Ureter (tissue), 1 donor: ENCODE data around the gene MYOF. TPM values are rescaled to one million over a fixed set of nuclear protein-coding genes. Genes with fewer than 3 reads are reported as not detected.
"Not testable (repeated sequence)": the region's sequence is repeated elsewhere in the genome, so short reads cannot be mapped to it uniquely, and the experiment has no call there.

ENCODE experiments used
- DNase-seq: peaks from one replicate; pipeline ENCODE4 v3.0.0-alpha.2; 2020; ENCODE audit warnings: low spot score
- total RNA-seq: library from RNA; stranded (reverse); gene quantifications from one replicate; pipeline ENCODE4 v1.2.4, GENCODE V29; 2023
- donor health status: DM: yes; HTN: yes; CAD: no.

MYOF gene
- total RNA-seq, 1 donor from 2014 or later: 339 TPM

DNA sequence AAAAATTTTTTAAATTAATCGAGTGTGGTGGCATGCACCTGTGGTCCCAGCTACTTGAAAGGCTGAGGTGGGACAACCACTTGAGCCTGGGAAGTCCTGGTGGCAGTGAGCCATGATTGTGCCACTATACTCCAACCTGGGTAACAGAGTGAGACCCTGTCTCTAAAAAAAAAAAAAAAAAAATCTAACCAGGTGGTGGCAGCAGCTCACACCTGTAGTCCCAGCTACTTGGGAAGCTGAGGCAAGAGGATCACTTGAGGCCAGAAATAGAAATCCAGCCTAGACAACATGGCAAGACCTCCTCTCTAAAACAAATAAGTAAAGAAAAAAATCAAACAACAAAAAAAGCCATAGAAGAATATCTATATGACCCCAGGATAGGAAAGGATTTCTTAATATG is 3.6 kb upstream of the MYOF start:
- DNase-seq: no peak

DNA sequence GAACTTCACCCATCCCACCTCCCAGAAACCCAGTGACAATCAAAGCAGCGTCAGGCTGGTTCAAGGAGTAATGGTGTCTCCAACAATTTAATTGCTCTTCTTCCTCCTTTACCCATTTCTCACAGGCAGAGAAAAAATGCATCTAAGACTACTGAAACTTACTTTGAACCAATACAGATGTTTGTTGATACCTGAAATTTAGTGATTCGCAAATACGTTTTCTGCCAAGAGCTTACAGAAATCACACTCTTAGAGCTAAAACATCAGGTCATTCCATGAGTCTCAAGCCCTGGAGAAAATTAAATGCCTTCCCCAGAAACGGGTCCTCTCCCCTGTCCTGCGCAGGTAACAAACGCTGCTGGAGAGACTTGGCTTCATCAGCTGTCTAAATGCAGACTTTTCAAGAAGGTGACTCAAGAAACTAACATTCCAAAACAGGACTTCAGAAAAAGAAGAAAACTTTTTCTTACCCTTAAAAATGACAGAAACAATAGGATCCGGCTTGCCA is 443 bp downstream of the MYOF start:
- DNase-seq: no peak

DNA sequence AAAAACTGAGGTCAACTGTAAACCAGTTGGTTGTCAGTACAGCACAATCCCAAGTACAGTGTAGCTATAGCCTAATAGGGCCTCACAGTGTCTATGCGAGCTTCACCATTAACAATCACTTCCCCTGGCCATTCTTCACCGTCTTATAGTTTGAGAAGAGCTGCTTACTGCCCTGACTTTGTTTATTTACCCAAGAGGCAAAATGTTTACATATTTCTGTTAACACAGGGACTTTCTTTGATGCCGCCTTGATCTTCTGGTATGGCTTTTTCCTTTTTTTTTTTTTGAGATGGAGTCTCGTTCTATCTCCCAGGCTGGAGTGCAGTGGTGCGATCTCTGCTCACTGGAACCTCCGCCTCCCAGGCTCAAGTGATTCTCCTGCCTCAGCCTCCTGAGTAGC is 3.3 kb downstream of the MYOF start:
- no peak for DNase-seq

DNA sequence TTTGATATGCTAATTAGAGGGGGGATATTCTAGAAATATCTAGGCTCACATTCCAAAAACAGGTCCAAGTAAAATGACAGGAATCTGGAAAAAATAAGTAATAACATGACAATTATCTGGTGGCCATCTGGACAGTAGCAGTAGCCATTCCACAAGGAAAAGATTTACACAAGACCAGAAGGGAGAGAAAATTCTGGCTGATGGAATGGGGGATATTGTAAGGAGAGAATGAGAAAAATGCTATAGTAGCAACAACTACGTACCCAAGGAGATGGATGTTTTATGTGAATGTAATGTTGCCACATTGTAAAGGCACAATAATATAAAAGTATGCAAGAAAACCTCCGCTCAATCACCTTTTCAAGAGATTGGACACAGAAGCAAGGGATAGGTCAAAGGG is 5.4 kb downstream of the MYOF start:
- DNase-seq: no peak

DNA sequence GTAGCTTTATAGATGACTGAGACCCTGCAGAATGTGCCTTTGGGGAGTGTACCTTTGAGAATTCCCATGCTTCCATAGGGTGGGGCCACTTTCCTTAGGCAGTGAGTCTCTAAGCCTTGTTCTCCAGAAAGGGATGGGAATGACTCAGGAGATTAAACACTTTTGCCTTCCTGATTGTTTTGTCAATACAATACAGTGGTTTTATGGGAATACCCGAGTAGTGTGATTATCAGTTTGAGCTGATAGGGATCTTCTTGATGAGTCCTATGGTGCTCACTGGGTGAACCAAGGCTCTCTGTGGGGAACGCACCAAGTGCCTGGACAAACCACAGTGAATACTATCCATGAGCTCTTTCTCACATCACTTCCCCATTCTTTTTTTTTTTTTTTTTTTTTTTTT is 6.3 kb downstream of the MYOF start:
- no peak for DNase-seq

DNA sequence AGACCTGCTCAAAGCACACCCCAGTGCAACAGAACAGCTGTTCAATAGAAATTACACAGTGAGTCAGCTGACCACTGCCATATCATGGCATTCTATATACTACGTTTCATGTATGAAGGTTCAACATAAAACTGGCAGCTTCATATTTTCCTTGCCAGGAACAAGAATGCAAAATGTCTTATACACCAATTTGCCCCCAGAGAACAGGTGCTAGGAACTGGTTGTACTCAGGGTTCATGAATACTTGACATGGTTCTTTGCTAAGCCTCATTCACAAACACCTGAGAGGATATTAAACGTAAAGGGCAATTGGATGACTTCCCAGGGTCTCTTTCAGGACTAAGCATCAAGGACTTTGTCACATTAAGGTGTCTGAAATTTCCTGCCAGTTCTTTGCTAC is 6.9 kb downstream of the MYOF start:
- DNase-seq: no peak

DNA sequence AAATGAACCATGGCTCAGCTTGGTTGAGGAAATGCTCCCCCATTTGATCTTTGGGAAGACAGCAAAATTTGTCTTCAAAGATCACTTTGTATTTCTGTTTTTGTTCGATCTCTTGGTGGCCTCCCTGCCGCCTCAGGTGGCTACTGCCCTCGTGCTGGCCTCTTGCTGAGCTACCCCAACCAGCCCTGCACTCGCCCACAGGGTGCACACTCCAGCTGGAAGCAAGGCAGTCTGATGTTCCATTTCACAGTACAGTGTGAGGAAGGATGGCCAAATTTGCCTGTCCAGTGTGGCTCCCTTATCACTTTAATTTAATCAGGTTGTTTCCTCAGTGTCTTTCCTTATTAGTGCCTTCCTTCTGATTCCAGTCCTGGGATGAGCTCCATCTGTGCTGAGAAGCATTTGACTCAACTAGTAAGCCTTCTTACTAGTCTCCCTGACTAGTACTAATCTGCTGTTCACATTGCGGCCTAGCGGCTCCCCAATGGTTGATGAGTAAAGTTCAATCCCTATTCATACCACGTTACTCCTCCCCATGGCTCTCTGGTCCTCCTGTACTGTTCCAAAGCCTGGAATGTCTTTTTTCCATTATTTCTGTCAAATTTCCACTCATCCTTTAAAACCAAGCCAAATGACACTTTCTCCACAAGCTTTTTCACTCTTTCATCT is 8.2 kb downstream of the MYOF start:
- no peak for DNase-seq

DNA sequence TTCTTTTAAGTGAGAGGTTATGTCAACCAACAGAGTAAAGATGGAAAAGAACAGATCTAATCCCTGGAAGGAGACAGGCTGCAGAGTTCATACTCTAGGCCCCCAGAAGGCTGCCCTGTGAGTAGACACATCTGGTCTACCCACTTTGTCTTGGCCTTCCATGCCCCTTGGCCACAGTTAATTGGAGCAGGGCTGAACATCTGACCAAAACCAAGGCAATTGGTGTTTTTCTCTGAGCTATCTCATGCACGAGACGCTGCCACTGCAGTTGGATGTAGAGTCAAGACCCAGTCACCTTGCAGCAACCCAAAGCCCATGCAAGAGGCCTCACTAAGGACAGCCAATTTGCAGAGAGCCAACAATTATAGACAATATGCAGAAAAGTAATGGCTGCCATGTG is 9.0 kb downstream of the MYOF start:
- DNase-seq: no peak

DNA sequence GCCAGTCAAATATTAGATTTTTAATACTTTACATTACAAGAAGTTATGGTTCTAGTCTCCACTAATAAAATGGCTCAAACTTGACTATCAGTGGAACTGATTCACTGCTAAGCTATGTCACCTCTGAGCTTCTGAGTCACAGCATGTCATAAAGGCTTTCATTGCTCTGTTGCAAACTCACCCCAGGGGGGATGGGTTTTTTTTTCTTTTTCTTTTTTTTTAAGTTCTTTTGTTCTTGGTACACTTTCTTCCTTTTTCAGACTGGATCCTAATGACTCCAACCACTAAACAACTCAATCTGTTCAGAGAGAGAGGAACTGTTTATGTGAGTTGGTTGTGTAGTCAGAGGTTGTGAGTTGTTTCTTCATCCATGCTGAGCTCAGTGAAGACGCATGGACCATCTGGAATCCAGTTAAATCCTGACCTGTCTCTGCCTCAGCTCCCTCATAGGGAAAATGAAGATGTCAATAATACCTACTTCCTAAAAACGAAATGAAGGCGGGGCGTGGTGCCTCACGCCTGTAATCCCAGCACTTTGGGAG is 11.0 kb downstream of the MYOF start:
- no peak for DNase-seq

DNA sequence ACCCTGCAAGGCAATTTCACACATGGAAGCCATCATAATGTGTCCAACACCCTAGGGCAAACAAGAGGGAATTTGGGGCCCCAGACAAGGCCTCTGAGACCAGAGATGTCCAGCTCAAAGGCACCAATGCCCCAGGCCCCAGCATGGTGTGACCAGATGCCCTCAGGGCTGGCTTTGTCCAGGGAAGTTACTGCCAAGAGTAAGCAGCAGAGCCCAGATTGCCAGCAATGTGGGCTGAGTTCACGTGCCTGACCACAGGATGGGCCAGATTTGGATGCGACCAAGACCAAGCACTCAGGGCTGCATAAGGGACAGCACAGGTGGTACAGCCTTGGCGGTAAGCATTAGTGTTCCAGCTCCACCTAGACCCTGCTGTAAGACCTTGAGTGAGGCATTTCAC is 12.7 kb downstream of the MYOF start:
- DNase-seq: no peak

DNA sequence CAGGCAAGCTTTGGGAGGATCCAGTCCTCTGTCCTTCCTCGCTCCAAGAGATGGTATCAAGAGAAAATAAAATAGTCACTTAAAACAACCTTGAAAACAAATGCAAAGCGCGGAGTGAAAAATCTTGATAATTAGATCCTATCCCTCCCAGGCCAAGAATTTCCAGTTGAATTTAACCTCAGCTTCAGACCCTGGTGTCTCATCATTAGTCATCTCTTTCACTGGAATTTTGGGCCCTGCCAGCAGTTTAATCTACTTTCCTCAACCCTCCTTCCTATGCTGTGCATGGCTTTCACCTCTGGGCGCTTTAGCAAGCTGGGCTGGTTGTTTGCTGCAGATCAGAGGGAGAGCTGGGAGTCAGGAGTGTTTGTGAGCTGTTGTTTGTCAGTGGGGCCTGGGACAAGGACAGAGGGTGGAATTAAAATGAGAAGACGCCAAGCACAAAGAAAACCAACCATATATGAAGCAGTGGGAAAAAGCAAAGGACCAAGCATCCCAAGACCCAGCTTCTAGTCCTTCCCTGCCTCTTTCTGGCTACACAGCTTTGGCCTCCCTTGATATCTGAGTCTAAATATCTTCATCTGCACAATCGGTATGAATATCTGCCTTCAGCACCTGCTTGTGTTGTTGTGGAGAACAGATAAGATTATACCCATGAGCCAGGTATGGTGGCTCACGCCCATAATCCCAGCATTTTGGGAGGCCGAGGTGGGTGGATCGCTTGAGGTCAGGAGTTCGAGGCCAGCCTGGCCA is 13.5 kb downstream of the MYOF start:
- no peak for DNase-seq

DNA sequence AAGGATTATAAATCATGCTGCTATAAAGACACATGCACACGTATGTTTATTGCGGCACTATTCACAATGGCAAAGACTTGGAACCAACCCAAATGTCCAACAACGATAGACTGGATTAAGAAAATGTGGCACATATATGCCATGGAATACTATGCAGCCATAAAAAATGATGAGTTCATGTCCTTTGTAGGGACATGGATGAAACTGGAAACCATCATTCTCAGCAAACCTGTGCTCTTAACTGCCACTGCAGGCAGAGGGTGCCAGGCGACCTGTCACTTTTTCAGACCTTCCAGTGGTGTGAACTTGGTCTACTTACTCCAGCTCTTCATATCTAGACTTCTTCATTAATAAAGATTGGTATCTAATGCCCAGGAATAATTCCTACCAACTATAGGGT is 14.5 kb downstream of the MYOF start:
- not testable (repeated sequence) for DNase-seq

DNA sequence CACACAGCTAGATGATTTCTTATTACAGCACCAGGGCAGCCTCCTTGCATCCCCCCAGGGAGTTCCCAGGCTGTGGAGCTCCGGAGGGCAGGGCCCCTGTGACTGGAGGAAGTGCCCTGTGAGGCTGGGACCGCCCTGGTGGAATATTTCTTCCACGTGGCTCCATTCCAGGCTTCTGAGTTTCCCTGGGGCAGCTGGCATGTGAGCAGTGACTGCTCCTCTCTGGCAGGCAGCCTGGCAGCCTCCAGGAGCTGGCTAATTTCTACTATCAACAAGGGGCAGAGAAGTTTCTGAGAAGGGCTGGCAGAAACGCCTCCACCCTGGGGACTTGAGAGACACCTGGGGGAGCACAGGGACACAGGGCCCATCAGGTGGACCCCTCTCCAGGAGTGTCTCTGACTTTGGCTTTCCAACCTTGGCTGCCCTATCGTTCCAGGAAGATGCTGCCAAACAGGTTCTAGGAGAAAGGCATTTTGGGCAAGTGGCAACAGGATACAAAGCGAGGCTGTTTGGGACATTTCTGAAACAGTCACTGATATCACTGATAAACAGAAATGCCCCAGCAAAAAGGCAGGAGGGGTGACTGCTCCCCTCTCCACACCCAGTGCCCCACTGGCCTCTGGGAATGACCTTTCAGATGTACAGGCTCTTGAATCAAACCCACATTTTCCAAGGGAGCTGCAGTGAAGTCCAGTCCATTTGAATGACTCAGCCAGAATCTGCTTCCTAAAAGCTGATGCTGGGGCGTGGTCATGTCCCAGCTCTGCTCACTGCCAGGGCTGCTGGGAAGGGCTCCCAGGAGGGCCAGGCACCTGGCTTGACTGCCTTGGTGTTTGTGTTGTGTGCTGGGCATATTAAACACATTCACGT is 16.1 kb downstream of the MYOF start:
- DNase-seq: peak; percentile 94

DNA sequence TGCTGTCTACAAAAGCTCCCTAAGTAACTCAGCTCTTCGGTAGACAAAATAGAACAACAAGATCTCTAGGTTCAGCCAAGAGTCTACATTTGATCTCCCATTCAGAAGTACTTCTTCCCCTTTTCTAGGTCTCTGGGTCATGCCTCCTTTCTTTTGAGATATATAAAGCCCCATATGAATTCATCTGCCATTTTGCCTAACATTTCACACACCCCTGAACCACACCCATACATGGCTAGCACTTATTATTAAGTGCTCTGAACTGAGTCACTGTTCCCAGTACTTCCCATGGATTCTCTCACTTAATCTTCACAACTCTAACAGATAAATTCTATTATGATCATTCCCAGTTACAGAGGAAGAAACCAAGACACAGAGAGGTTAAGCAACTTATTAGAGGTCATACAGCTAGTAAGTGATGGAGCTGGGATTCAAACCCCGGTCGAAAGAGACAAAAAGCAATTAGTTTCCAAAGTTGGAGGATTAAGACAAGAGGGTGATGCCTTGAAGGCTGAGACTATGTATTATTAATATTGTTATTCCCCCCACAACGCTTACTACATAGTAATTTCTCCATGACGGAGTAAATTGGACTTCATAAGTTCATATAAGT is 17.3 kb downstream of the MYOF start:
- no peak for DNase-seq

DNA sequence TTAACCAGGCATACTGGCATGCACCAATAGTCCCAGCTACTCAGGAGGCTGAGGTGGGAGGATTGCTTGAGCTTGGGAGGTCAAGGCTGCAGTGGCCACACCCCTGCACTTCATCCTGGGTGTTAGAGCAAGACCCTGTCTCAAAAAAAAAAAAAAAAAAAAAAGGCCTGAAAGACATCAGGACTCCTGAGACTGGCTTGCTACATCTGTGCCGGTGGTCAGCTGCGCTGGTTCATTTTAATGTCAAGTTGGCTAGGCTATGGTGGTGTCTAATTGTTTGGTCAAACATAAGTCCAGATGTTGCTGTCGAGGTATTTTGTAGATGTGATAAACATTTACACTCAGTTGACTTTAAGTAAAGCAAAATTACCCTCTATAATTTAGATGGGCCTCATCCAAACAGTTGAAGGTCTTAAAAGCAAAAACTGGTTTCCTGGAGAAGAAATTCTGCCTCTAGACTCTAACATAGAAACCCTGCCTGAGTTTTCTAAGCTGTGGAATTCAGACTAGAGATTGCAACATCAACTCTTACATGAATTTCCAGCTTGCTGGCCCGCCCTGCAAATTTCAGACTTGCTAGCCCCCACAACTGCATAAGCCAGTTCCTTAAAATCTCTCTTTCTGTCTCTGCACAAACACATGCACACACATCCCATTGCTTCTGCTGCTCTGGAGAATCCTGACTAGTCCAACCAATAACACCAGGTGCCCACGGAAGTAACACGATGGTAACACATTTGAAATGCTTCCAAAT is 18.2 kb downstream of the MYOF start:
- DNase-seq: no peak

DNA sequence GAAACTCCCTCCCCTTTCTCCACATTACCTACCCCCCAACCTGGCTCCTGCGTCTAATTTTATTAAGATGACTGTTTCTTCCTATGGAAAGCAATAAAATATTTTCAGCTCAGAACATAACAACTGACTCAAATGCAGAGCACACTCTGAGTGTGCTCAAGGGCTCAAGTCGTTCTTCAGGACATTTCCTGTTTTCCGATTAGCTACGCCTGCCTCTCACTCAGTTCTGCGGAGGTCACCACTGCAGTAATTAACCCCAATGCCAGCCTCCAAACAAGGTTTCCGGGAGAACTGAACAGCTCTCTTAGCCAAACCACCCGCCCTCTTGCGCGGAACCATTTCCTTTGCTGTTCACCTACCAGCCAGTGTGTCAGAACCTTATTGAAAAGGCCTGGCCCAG is 19.3 kb downstream of the MYOF start:
- DNase-seq: peak; percentile 57

DNA sequence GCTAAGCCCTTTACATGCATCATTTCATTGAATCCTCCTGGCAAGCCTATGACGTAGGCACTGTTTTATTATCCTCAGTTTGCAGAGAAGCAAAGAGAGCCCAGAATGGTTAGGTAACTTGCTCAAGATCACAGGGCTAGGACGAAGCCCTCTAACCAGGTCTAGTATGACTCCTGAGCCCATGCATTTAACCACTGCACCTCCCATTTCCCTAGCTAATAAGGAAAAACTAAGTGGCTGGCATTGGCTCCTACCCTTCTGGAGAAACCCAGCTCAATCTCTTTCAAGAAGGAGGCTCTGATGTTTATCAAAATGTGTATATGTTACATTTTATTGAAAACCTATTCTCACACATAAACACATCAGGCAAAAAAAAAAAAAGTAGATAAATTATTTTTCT is 19.8 kb downstream of the MYOF start:
- no peak for DNase-seq

DNA sequence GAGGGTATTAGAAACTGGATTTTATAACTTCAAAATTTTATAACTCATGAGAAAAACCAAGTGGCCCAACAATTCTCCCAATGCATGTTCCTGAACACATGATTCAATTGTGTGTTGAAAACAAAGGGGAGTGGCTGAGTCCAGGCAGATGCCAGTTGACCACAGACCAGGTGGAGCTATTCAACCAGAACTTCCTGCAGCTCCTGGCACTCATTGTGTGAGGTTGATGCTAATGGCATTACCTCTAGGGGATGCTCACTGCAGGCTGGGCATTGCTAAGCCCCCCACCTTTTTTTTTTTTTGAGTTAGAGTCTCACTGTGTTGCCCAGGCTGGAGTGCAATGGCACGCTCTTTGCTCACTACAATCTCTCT is 20.3 kb downstream of the MYOF start:
- DNase-seq: peak; percentile 67

DNA sequence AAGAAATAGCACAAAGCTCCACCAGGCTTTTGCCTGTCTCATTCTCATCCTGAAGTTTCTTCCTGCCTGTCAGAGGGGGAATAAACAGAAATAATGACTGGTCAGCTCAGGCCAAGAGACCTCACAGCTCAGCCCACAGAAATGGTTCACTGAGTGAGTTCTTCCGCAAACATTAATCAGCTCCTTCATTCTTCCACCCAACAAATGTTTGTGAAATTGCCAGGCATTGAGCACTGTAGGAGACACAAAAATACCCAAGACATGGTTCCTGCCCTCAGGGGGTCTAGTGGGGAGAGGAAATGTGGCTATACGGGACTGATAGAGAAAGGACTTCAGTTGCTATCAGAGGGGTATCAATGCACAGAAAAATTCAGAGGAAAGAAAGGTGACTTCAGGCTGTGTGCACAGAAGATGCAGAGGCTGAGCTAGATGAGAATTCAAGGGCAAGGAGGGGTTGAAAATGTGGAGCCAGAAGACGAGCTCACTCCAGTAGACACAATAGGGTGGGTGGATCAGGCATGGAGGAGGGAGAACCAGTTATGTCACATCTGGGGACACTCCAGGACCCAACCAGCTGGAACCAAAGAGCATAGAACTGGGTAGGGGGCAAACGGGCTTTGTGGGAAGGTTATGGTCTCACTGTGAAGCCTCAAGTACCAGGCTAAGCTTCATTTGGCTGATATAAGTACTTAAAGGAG is 20.9 kb downstream of the MYOF start:
- DNase-seq: no peak

DNA sequence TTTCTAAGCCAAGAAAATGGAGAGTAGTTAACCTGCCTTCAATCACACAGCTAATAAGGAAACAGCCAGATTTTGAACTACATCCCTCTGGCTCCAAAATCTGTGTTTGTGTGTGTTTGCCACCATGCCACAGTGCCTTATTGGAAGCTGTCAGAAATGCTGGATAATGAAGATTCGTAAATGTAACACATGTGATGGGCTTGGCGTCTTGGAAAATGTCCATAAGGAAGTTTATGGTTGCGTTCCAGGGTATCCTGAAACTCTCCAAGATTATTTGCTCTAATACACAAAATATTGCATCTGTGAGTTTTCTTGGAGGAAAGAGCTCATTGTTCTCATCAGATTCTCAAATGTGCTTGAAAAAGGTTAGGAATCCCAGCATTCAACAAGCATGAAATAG is 22.7 kb downstream of the MYOF start:
- no peak for DNase-seq
